BJ (cell line): ENCODE data around the gene SNX32. TPM values are rescaled to one million over a fixed set of nuclear protein-coding genes. Genes with fewer than 3 reads are reported as not detected.

Experiments used
- CTCF ChIA-PET: fragments of 350-600 bp; formaldehyde crosslinking; extraction: SDS; loops from one replicate; lab custom pipeline; 2021; ENCODE audit warnings: antibody characterized with exemption, inconsistent platforms; lab: Yijun Ruan, JAX
- POLR2A ChIA-PET: fragments of 300-600 bp; sonication (Branson Sonifier 250); formaldehyde crosslinking; extraction: SDS; loops from one replicate; lab custom pipeline; 2021; ENCODE audit warnings: antibody characterized with exemption; lab: Charles Lee
- DNase-seq: peaks from one replicate; pipeline ENCODE4 v3.0.0-alpha.2; 2011; ENCODE audit warnings: low read depth
- H3K27me3 ChIP-seq: 2 replicates; pipeline ENCODE4 v1.6.0; 2011; ENCODE audit warnings: low read length; ENCODE audit not compliant: control insufficient read depth, insufficient read depth
- H3K36me3 ChIP-seq: 2 replicates; pipeline ENCODE4 v1.5.1; 2011; ENCODE audit warnings: low read length; ENCODE audit not compliant: control insufficient read depth, insufficient read depth
- H3K4me3 ChIP-seq: 2 replicates; pipeline ENCODE4 v1.5.1; 2011; ENCODE audit warnings: low read depth, mild to moderate bottlenecking, control low read depth, low read length
- polyA plus RNA-seq: library from polyadenylated mRNA; depleted of rRNA; stranded (reverse); fragments of >200 nt; gene quantifications from 2 replicates; pipeline ENCODE4 v1.2.3, GENCODE V29; 2011
- TF ChIP-seq, protein P1 (sequence below): IDR thresholded peaks from 2 replicates; pipeline ENCODE4 v1.5.1; 2011; ENCODE audit warnings: low read depth, mild to moderate bottlenecking, control low read depth, inconsistent platforms, low read length, moderate library complexity; ENCODE audit not compliant: insufficient read depth

SNX32 gene
- polyA plus RNA-seq, 1 experiment: 0.13 TPM

DNA sequence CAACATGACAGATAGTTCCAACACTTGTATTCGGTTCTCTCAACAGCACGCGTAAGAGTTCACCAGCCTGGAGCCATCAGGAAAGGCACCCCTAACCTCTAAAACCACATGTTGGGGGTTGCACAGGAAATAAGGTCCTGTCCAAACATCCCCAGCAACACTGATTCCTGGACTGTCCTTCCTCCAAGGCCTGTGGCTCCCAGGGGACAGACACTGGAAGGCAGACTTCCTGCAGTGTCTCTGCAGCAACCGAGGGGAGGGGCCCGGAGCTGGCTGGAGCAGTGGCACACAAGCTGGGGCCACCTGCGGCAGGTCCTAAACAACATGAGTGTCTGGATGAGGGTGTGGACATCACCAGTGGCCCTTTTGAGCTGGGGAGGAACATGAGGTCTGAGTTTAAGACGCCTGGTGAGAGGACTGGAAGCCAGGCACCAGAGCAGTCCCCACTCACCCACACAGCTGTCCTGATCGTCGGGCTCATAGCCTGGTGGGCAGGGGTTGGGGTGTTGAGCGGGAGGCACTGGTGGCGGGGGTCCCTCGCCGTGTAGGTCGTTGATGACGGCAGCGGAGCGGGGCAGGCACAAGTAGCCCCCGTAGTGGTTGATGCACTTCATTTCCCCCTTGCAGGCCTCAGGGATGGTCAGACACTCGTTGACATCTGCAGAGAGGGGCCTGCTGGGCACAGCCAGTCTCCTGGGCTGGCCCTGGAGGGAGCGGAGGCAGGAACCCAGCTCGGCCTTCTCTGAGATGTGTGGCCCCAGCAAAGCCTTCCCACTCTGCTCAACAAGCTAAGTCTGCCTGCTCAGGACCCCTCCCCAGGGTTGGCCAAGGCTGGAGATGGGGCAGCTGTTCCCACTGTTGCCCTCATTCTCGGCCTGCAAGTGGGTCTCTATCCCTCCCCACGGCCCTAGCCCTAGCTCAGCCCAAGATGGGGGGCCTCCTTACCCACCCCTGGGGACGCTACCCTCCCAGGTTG lies 37.2 kb downstream of the SNX32 start:
- TF ChIP-seq, protein P1, sequence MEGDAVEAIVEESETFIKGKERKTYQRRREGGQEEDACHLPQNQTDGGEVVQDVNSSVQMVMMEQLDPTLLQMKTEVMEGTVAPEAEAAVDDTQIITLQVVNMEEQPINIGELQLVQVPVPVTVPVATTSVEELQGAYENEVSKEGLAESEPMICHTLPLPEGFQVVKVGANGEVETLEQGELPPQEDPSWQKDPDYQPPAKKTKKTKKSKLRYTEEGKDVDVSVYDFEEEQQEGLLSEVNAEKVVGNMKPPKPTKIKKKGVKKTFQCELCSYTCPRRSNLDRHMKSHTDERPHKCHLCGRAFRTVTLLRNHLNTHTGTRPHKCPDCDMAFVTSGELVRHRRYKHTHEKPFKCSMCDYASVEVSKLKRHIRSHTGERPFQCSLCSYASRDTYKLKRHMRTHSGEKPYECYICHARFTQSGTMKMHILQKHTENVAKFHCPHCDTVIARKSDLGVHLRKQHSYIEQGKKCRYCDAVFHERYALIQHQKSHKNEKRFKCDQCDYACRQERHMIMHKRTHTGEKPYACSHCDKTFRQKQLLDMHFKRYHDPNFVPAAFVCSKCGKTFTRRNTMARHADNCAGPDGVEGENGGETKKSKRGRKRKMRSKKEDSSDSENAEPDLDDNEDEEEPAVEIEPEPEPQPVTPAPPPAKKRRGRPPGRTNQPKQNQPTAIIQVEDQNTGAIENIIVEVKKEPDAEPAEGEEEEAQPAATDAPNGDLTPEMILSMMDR: no peak
- POLR2A ChIA-PET: interaction anchor here (0.6 to 1.4 kb wide), 4 partner anchors 10 to 17 kb away, joined by 3 to 7 read pairs (median 6); partner anchors contain the start of genes CFL1, FIBP and MUS81
- CTCF ChIA-PET: interaction anchor here (0.7 to 6.9 kb wide), 8 partner anchors 10 to 159 kb away, joined by 3 to 70 read pairs (median 4); partner anchors contain the start of genes FIBP, KAT5 and MUS81
- no peak for DNase-seq
- Histone ChIP-seq H3K4me3 (peak overlapping the region; percentile 57), H3K36me3 (peaks cover 30% of the 10 kb centered on the region), H3K27me3 (no peaks in the 10 kb centered on the region)

DNA sequence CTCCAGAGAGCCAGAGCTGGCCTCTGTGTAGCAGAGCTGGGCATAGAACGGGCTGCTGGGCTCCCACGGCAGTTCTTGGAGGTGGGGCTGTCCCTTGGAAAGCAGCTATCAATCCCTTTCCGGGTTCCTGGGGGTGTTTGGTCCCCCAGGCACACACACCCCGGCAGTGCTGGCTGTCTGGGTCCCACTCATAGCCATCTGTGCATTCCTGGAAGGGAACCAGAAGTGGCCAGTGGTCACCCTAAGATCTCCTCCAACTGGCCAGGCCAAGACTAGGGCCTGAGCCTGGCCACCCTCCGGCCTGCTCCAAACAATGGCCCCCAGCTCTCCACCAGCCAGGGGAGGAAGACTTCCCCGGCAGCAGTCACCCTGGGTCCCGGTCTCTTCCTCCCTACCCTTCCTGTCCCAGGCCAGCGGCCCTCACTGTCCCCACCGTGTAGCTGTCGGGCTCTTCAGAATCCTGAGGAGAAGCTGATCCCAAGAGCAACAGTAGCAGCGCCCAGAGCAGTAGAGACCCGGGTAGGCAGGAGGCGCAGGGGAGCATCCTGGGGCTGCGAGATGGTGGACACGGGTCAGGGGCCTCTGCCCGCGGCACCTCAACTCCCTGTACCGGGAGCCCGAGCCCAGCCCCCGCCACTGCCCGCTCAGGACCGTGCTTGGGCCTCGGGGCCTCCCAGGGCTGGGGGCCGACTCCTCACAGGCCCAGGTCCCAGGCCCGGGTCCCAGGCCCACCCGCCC lies 38.2 kb downstream of the SNX32 start:
- Histone ChIP-seq H3K27me3 (no peaks in the 10 kb centered on the region), H3K36me3 (peaks cover 24% of the 10 kb centered on the region), H3K4me3 (peak overlapping the region; percentile 57)
- CTCF ChIA-PET: interaction anchor here (0.8 to 6.9 kb wide), 10 partner anchors 11 to 150 kb away, joined by 3 to 70 read pairs (median 4); partner anchors contain the start of genes BANF1, CFL1, FIBP and MUS81
- DNase-seq: no peak
- POLR2A ChIA-PET: interaction anchor here (0.6 to 1.4 kb wide), 4 partner anchors 12 to 16 kb away, joined by 6 to 12 read pairs (median 6); partner anchors contain the start of genes CFL1, FIBP and MUS81
- TF ChIP-seq, protein P1: peak; percentile 45; the same call in 1 of the 2 replicates

DNA sequence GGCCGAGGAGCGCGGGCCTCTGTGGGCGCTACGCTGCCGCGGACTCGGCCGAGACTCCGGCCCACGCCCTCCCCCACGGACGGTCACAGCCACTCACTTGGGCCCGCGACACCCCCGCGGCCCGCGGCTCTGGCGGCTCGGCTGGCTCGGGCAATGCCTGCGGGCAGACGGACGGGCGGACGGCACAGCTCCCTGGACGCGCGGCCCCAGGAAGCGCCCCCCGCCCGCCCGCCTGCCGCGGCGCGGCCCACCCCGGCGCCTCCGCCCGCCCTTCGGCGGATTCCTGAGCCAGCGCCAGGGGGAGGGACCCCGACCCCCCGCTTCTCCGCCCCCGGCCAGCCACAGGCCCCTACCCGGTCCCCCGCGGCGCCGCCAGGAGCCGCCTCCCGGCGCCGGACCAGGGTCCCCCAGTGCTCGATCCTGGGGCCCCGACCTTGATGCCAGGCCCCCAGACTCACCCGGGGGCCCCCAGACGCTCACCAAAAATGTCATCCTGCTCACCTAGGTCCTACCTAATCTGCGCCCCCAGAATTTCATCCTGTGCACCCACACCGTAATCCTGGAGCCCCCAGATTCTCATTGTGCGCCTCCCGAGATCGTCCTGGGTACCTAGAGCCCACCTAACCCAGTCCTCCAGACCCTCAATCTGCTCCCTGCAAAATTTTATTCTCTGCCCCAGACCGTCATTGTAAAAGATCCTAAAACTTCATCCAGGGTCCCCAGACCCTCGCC lies 39.0 kb downstream of the SNX32 start, which contains the start of gene EFEMP2:
TSS of gene EFEMP2 (minus strand) at position 215 of the 732 bp plus-strand sequence. CDS start 446 bp downstream, outside the sequence.
- Histone ChIP-seq H3K4me3 (peak within 1 kb of the TSS; percentile 57), H3K27me3 (no peaks in the 10 kb centered on the region), H3K36me3 (peaks cover 20% of the 10 kb centered on the region)
- TF ChIP-seq, protein P1: no peak
- ChIA-PET POLR2A (interaction anchor here (0.6 to 1.4 kb wide), 2 partner anchors 15 kb away, joined by 6 to 12 read pairs; partner anchors contain the start of genes CFL1 and FIBP), CTCF (interaction anchor here (0.8 to 6.9 kb wide), 8 partner anchors 11 to 130 kb away, joined by 3 to 70 read pairs (median 6); partner anchors contain the start of genes BANF1, CFL1, FIBP and MUS81)
- no peak for DNase-seq

DNA sequence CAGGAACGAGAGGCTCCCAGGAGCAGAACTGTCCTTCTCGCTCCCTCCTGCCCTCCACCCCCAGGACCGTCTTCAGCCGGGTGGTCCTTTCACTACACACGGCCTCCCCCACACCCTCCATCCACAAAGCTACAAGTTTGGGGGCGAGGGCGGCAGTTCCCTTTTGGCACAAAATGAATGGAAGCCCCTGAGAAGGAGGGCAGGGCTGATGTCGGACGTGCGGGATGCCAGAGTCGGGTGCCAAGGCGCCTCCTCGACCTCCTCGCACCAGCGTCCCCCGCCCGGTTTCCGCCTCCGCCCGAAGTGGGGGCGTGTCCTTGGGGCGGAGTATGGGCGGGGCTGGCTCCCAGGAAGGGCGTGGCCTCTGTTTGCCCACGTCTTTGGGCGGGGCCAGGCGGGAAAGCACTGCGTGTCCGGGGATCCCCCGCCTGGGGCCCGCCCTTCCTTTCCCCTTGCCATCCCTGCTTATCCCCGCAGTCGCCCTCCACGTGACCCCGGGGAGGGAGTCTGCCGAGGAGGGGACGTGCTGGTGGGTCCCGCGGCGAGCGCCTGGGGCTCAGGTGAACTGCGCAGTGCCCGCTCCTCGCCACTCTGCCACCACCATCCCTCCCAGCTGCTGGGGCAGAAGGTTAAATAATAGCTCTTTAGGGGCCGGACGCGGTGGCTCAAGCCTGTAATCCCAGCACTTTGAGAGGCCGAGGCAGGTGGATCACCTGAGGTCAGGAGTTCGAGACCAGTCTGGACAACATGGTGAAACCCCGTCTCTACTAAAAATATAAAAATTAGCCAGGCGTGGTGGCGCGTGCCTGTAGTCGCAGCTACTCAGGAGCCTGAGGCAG lies 39.8 kb downstream of the SNX32 start:
- Histone ChIP-seq H3K27me3 (no peaks in the 10 kb centered on the region), H3K4me3 (peak overlapping the region; percentile 57), H3K36me3 (peaks cover 13% of the 10 kb centered on the region)
- ChIA-PET CTCF (interaction anchor here (1.2 to 6.9 kb wide), 4 partner anchors 11 to 115 kb away, joined by 3 to 70 read pairs (median 42); partner anchors contain the start of genes FIBP and MUS81), POLR2A (interaction anchor here (0.5 kb wide), 1 partner anchor 15 kb away, joined by 19 read pairs; the partner anchor contains the start of gene FIBP)
- no peak for DNase-seq
- TF ChIP-seq, protein P1: no peak
